Esophagus muscularis mucosa (tissue), 4 donors: ENCODE data around the gene HECA.

Experiments
- EP300 ChIP-seq: sonication (generic); formaldehyde crosslinking; IDR thresholded peaks from one replicate; pipeline ENCODE4 v1.6.1; 2017; ENCODE audit warnings: antibody characterized with exemption
- POLR2A ChIP-seq: fragments of 450-650 bp; IDR thresholded peaks from one replicate; pipeline ENCODE4 v1.6.1; 2017; ENCODE audit warnings: antibody characterized with exemption, moderate library complexity, mild to moderate bottlenecking, low read depth
- TF ChIP-seq, protein P1 (sequence below), 3 experiments: fragments of 200-600 bp in 2 of 3; fragments of 450-650 bp in 1 of 3; sonication (generic) in 2 of 3; IDR thresholded peaks; one replicate each; pipeline ENCODE4 v1.5.1; 2017 to 2019; ENCODE audit warnings: antibody characterized with exemption in 3 of 3, mild to moderate bottlenecking in 2 of 3, moderate library complexity in 1 of 3

DNA sequence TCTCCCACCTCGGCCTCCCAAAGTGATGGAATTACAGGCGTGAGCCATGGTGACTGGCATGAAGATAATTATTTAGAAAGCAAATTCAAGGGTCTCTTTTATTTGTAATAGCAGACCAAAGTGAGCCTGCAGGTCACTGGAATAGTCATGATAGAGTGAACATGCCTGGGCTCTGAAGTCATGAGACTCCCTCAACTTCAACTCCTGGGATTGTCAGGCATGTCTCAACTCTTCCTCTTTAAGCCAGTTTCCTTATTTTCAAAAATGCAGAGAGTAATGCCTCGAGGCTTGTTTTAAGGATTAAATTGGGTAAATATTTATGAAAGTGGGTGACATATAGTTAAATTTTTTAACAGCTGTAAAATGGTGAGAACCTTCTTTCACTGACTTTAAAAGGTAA is 22.7 kb upstream of the HECA start:
- TF ChIP-seq, protein P1, sequence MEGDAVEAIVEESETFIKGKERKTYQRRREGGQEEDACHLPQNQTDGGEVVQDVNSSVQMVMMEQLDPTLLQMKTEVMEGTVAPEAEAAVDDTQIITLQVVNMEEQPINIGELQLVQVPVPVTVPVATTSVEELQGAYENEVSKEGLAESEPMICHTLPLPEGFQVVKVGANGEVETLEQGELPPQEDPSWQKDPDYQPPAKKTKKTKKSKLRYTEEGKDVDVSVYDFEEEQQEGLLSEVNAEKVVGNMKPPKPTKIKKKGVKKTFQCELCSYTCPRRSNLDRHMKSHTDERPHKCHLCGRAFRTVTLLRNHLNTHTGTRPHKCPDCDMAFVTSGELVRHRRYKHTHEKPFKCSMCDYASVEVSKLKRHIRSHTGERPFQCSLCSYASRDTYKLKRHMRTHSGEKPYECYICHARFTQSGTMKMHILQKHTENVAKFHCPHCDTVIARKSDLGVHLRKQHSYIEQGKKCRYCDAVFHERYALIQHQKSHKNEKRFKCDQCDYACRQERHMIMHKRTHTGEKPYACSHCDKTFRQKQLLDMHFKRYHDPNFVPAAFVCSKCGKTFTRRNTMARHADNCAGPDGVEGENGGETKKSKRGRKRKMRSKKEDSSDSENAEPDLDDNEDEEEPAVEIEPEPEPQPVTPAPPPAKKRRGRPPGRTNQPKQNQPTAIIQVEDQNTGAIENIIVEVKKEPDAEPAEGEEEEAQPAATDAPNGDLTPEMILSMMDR (IDR thresholded peaks at IDR 0.05), result no peak
- TF ChIP-seq POLR2A (no peak), EP300 (no peak)
